GM18873 (cell line): ENCODE results near the gene CLTB.

Source experiments
- ATAC-seq: cut with Tn5 transposase; IDR thresholded peaks from one replicate; pipeline ENCODE4 v1.9.1; 2021; ENCODE audit warnings: mild to moderate bottlenecking, moderate library complexity, moderate number of reproducible peaks; ENCODE audit not compliant: unreplicated experiment, low FRiP score

The CLTB gene

GRCh38 chr5:176359658-176360057 lies 56.7 kb downstream of the CLTB start:
- no peak for ATAC-seq

GRCh38 chr5:176356179-176356566 lies 60.2 kb downstream of the CLTB start:
- no peak for ATAC-seq

- ATAC-seq: no peak
Observed at GRCh38 chr5:176355400-176356178, 60.8 kb downstream of the CLTB start.

GRCh38 chr5:176353533-176353932 lies 62.8 kb downstream of the CLTB start:
- ATAC-seq: no peak

- ATAC-seq: no peak
Observed at GRCh38 chr5:176352116-176352878, 64.0 kb downstream of the CLTB start.

- ATAC-seq: no peak
Observed at GRCh38 chr5:176350416-176350815, 65.9 kb downstream of the CLTB start.

- ATAC-seq: no peak
Observed at GRCh38 chr5:176342766-176343458, 73.4 kb downstream of the CLTB start.
